Mesothelial cell of epicardium (in vitro differentiated cells): ENCODE data around the gene DLL1. TPM values are rescaled to one million over a fixed set of nuclear protein-coding genes. Genes with fewer than 3 reads are reported as not detected.

Experiments used
- DNase-seq, 2 experiments: peaks; one replicate each; pipeline ENCODE4 v3.0.0; 2021; ENCODE audit warnings: low spot score in 2 of 2; ENCODE audit not compliant: unreplicated experiment in 2 of 2
- H3K27ac Mint-ChIP-seq: 2 replicates; pipeline ENCODE4 v1.8.0; 2021; ENCODE audit warnings: mixed read lengths
- H3K27me3 Mint-ChIP-seq: 2 replicates; pipeline ENCODE4 v1.8.0; 2021; ENCODE audit warnings: low read depth, mixed read lengths
- H3K36me3 Mint-ChIP-seq: 2 replicates; pipeline ENCODE4 v1.8.0; 2021; ENCODE audit warnings: mixed read lengths
- H3K4me1 Mint-ChIP-seq: 2 replicates; pipeline ENCODE4 v1.8.0; 2021; ENCODE audit warnings: mixed read lengths
- H3K4me3 Mint-ChIP-seq: 2 replicates; pipeline ENCODE4 v1.8.0; 2021; ENCODE audit warnings: mild to moderate bottlenecking, moderate library complexity, mixed read lengths
- H3K9me3 Mint-ChIP-seq: 2 replicates; pipeline ENCODE4 v1.8.0; 2021; ENCODE audit warnings: mixed read lengths
- total RNA-seq: library from RNA; stranded (reverse); gene quantifications from 3 replicates; pipeline ENCODE4 v1.2.1, GENCODE V29; 2021
- TF ChIP-seq, protein P1 (sequence below): fragments of 200-600 bp; sonication (generic); IDR thresholded peaks from one replicate; pipeline ENCODE4 v1.5.0; 2021; ENCODE audit warnings: antibody characterized with exemption; ENCODE audit not compliant: unreplicated experiment

DLL1 gene
- total RNA-seq, 1 donor from 2014 or later, result 3.6 TPM

DNA sequence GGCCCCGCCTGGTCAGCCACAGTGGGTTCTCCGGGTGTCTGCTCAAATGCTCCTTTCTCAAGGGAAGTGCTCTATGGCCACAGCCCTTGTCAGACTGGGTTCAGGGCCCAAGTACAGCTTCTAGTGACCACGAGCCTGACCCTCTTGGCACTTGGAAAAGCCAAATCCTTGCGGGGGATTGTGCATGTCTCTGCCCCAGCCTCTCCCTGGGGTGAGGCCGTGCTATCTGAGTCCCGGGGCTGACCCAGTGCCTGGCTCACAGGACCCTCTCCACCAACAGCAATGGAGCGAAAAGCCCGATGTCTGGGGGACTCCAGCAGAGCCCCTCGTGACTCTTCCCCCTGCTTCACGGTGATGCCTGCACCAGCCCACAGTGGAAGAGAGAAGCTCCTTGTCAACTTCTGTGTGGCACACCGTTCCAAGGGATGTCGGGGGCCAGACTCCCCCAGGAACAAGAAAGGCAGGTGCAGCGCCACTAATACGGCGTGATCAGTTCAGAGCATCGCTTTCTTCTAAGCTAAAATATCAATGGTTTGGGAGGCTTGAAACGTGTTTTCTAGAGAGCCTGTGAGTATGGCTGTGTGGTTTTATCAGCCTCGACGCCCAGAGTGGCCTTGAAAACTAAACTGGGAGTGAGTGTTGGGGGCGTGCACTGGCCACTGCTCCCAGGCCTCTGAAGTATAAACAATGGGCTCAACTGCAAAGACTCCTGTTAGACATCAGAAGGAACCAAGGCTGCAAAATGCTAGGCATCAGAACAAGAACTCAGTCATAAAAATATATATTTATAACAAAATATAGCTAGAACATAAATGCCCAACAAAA is 51.9 kb downstream of the DLL1 start:
- Mint-ChIP-seq H3K4me3 (no peak overlapping the region), H3K9me3 (no peaks in the 10 kb centered on the region), H3K27me3 (no peaks in the 10 kb centered on the region), H3K36me3 (no peaks in the 10 kb centered on the region), H3K27ac (no peak overlapping the region), H3K4me1 (peaks cover 28% of the 10 kb centered on the region)
- DNase-seq, result peak; percentile 5 to 31
- TF ChIP-seq, protein P1, sequence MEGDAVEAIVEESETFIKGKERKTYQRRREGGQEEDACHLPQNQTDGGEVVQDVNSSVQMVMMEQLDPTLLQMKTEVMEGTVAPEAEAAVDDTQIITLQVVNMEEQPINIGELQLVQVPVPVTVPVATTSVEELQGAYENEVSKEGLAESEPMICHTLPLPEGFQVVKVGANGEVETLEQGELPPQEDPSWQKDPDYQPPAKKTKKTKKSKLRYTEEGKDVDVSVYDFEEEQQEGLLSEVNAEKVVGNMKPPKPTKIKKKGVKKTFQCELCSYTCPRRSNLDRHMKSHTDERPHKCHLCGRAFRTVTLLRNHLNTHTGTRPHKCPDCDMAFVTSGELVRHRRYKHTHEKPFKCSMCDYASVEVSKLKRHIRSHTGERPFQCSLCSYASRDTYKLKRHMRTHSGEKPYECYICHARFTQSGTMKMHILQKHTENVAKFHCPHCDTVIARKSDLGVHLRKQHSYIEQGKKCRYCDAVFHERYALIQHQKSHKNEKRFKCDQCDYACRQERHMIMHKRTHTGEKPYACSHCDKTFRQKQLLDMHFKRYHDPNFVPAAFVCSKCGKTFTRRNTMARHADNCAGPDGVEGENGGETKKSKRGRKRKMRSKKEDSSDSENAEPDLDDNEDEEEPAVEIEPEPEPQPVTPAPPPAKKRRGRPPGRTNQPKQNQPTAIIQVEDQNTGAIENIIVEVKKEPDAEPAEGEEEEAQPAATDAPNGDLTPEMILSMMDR, result no peak

DNA sequence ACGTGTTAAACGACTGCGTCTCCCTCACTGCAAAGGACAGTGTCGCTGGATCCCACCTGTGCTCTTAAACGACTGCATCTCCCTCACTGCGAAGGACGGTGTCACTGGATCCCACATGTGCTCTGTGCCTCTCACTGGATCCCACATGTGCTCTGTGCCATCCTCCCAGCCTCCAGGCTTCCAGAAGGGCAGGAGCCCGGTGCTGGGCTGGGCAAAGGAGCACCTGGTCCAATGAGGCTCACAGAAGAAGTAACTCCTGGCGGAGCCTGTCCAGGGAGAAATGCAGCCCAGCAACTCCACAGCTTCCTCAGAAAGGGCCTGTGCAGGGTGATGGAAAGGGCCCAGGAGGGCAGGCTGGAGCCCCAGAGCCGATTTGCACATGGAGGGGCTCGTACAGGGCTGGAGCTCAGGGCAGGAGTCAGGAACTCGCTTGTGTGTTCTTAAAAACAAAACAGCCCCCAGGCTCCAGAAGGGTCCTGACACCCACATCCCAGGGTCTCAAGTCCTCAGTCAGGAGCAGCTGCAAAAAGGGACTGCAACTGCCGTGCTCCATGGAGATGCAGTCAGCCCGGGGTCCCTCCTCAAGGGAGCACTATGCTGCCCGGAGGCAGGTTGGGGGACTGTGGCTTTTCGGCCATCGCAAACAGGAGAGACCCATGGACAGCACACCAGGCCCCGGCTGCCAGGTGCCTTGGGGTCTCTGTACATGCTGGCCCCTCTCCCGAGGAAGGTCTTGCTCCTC is 52.7 kb downstream of the DLL1 start:
- H3K36me3 Mint-ChIP-seq, result no peaks in the 10 kb centered on the region
- no peak overlapping the region for H3K27ac Mint-ChIP-seq
- peak; percentile 14 to 28 for DNase-seq
- H3K4me3 Mint-ChIP-seq, result no peak overlapping the region
- TF ChIP-seq, protein P1, result no peak
- H3K4me1 Mint-ChIP-seq, result peaks cover 20% of the 10 kb centered on the region
- H3K27me3 Mint-ChIP-seq, result no peaks in the 10 kb centered on the region
- no peaks in the 10 kb centered on the region for H3K9me3 Mint-ChIP-seq

DNA sequence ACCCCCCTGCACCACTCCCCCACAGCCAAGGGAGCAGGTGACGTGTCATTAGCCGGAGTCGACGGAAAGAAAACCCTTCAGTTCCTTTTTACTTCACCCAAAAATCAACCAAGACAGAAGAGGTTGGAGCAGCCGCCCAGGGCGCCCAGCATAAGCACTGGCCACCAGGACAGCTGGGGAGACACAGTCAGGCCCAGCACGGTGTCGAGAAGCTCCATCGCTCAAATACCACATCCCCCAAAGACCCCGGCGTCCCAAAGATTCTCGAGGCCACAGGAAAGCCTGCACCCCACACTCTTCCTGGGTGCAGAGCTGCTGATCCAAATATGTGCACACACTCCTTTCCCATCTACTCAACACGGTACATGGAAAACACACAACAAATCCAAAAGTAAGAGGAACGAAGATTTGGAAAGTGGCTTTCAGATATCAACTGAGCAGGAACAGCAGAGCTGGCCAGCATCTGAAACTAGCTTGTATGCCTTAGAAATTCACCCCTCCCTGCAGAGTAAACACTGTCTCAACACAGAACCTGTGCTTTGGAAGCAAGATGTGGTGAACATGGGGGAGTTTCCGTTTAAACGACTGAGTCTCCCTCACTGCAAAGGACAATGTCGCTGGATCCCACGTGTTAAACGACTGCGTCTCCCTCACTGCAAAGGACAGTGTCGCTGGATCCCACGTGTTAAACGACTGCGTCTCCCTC is 54.6 kb downstream of the DLL1 start:
- DNase-seq, result peak; percentile 2 to 36
- no peak overlapping the region for H3K4me3 Mint-ChIP-seq
- peak overlapping the region; percentile 30 for H3K27ac Mint-ChIP-seq
- H3K36me3 Mint-ChIP-seq, result no peaks in the 10 kb centered on the region
- H3K4me1 Mint-ChIP-seq, result peaks cover 29% of the 10 kb centered on the region
- H3K27me3 Mint-ChIP-seq, result no peaks in the 10 kb centered on the region
- no peaks in the 10 kb centered on the region for H3K9me3 Mint-ChIP-seq
- TF ChIP-seq, protein P1, result no peak

DNA sequence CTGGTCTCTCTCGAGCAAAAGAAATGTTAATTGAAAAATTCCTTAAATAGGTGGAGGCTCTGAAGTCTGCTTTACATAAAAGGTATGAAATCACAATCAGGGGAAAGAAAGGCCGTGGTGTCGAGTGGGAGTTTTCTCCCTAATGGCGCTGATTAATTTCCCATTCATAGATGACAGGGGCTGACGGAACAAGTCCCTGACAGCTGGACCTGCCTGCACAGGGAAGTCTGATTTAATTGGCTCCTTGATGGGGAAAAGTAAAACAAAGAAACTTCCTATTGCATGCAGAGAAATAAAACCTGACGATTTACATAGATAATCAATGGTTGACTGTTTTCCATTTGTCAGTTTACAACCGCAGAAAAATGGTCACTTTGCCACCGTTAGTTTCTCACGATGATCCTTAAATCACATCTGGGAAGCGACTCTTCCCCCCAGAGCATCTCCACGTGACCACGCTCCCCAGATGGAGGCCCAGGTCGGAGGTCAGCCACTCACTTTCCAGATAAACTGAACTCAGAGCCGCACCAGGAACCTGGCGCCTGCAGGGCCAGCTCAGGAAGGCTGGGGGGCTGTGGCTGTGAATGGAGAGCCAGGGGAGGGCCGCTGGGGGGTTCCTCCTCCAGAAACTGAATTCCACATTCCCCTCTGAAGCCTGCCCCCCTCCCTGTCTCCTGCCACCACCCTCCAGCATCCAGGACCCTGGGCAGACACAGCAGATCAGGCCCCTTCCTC is 55.3 kb downstream of the DLL1 start:
- Mint-ChIP-seq H3K4me1 (peaks cover 35% of the 10 kb centered on the region), H3K36me3 (no peaks in the 10 kb centered on the region), H3K27ac (no peak overlapping the region), H3K4me3 (no peak overlapping the region), H3K27me3 (no peaks in the 10 kb centered on the region), H3K9me3 (no peaks in the 10 kb centered on the region)
- TF ChIP-seq, protein P1, result no peak
- DNase-seq, result peak in 1 of 2 experiments; percentile 13

DNA sequence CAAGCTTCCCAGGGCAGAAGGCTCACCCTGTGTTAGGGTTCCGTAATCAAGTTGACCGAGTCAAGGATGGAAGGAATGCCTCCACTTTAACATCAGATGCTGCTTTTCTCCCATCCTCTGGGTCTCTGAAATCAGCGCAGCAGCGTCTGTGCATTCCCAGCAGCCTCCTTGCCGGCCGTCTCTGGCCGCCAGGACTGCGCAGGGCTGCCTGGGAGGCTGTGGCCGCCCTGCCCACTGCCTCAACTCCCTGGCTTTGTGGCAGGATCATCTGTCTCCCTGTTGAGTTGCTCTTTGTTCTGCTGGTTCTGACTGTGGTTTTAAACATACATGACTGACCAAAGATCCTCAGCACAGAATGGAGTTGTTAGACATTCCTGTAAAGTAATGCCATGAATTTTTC is 56.5 kb downstream of the DLL1 start:
- no peak for DNase-seq
- TF ChIP-seq, protein P1, result no peak
- H3K4me3 Mint-ChIP-seq, result no peak overlapping the region
- peak overlapping the region; percentile 57 for H3K27ac Mint-ChIP-seq
- no peaks in the 10 kb centered on the region for H3K27me3 Mint-ChIP-seq
- no peaks in the 10 kb centered on the region for H3K36me3 Mint-ChIP-seq
- H3K4me1 Mint-ChIP-seq, result peaks cover 35% of the 10 kb centered on the region
- no peaks in the 10 kb centered on the region for H3K9me3 Mint-ChIP-seq
